HL-60 (cell line): ENCODE data around the gene SOCS4.

ENCODE experiments used
- POLR2AphosphoS5 ChIP-seq: IDR thresholded peaks from 2 replicates; pipeline ENCODE4 v1.6.1; 2012; ENCODE audit warnings: low read depth
- TF ChIP-seq, protein P1 (sequence below): IDR thresholded peaks from one replicate; pipeline ENCODE4 v1.5.1; 2011; ENCODE audit warnings: low read length, control low read depth, inconsistent platforms; ENCODE audit not compliant: insufficient read depth
- TF ChIP-seq, protein P2 (sequence below): IDR thresholded peaks from 2 replicates; pipeline ENCODE4 v1.6.1; 2012; ENCODE audit warnings: low read depth; ENCODE audit not compliant: insufficient replicate concordance

- TF ChIP-seq, protein P1, sequence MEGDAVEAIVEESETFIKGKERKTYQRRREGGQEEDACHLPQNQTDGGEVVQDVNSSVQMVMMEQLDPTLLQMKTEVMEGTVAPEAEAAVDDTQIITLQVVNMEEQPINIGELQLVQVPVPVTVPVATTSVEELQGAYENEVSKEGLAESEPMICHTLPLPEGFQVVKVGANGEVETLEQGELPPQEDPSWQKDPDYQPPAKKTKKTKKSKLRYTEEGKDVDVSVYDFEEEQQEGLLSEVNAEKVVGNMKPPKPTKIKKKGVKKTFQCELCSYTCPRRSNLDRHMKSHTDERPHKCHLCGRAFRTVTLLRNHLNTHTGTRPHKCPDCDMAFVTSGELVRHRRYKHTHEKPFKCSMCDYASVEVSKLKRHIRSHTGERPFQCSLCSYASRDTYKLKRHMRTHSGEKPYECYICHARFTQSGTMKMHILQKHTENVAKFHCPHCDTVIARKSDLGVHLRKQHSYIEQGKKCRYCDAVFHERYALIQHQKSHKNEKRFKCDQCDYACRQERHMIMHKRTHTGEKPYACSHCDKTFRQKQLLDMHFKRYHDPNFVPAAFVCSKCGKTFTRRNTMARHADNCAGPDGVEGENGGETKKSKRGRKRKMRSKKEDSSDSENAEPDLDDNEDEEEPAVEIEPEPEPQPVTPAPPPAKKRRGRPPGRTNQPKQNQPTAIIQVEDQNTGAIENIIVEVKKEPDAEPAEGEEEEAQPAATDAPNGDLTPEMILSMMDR, result no peak
- no peak for TF ChIP-seq POLR2AphosphoS5
- TF ChIP-seq, protein P2, sequence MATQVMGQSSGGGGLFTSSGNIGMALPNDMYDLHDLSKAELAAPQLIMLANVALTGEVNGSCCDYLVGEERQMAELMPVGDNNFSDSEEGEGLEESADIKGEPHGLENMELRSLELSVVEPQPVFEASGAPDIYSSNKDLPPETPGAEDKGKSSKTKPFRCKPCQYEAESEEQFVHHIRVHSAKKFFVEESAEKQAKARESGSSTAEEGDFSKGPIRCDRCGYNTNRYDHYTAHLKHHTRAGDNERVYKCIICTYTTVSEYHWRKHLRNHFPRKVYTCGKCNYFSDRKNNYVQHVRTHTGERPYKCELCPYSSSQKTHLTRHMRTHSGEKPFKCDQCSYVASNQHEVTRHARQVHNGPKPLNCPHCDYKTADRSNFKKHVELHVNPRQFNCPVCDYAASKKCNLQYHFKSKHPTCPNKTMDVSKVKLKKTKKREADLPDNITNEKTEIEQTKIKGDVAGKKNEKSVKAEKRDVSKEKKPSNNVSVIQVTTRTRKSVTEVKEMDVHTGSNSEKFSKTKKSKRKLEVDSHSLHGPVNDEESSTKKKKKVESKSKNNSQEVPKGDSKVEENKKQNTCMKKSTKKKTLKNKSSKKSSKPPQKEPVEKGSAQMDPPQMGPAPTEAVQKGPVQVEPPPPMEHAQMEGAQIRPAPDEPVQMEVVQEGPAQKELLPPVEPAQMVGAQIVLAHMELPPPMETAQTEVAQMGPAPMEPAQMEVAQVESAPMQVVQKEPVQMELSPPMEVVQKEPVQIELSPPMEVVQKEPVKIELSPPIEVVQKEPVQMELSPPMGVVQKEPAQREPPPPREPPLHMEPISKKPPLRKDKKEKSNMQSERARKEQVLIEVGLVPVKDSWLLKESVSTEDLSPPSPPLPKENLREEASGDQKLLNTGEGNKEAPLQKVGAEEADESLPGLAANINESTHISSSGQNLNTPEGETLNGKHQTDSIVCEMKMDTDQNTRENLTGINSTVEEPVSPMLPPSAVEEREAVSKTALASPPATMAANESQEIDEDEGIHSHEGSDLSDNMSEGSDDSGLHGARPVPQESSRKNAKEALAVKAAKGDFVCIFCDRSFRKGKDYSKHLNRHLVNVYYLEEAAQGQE, result no peak
Observed at GRCh38 chr14:55051165-55051422, 24.1 kb downstream of the SOCS4 start.
